GM23338 (cell line): ENCODE data around the gene MPV17. TPM values are rescaled to one million over a fixed set of nuclear protein-coding genes. Genes with fewer than 3 reads are reported as not detected.
A peak's percentile ranks its signal among the peaks of the same experiment; 100 is the strongest.

Source experiments
- ATAC-seq: fragments of 200-7000 bp; cut with Tn5 transposase; 3 replicates; pipeline ENCODE4 v1.9.1; 2020
- DNase-seq: peaks from one replicate; pipeline ENCODE4 v3.0.0-alpha.2; 2015; ENCODE audit warnings: low spot score
- H2AFZ ChIP-seq: fragments of 200-600 bp; sonication (generic); 2 replicates; pipeline ENCODE4 v1.8.0; 2016; ENCODE audit warnings: antibody characterized with exemption, mild to moderate bottlenecking, moderate library complexity
- H3F3A ChIP-seq: fragments of 200-600 bp; sonication (generic); replicated peaks from 2 replicates; pipeline ENCODE4 v1.8.0; 2017; ENCODE audit warnings: antibody characterized with exemption, mixed run types, low read depth
- H3K27ac ChIP-seq: fragments of 200-600 bp; sonication (generic); 2 replicates; pipeline ENCODE4 v1.6.1; 2016; ENCODE audit warnings: low read depth
- H3K27me3 ChIP-seq: fragments of 200-600 bp; sonication (generic); 2 replicates; pipeline ENCODE4 v1.8.0; 2016; ENCODE audit warnings: mild to moderate bottlenecking, mixed run types, moderate library complexity; ENCODE audit not compliant: insufficient read depth
- H3K36me3 ChIP-seq: fragments of 200-600 bp; sonication (generic); 2 replicates; pipeline ENCODE4 v1.8.0; 2016; ENCODE audit warnings: mild to moderate bottlenecking; ENCODE audit not compliant: insufficient read depth
- H3K4me1 ChIP-seq: fragments of 200-600 bp; sonication (generic); 2 replicates; pipeline ENCODE4 v1.8.0; 2016; ENCODE audit warnings: mild to moderate bottlenecking, moderate library complexity; ENCODE audit not compliant: insufficient read depth
- H3K4me2 ChIP-seq: fragments of 200-600 bp; sonication (generic); 2 replicates; pipeline ENCODE4 v1.7.1; 2017; ENCODE audit warnings: mixed run types
- H3K4me3 ChIP-seq: fragments of 200-600 bp; sonication (generic); 2 replicates; pipeline ENCODE4 v1.6.1; 2016; ENCODE audit warnings: mixed run types
- H3K79me2 ChIP-seq: fragments of 200-600 bp; sonication (generic); replicated peaks from 2 replicates; pipeline ENCODE4 v1.8.0; 2017; ENCODE audit warnings: mild to moderate bottlenecking; ENCODE audit not compliant: insufficient read depth
- H3K9me2 ChIP-seq: fragments of 200-600 bp; sonication (generic); 2 replicates; pipeline ENCODE4 v1.8.0; 2017; ENCODE audit not compliant: insufficient read depth
- H4K20me1 ChIP-seq: fragments of 200-600 bp; sonication (generic); replicated peaks from 2 replicates; pipeline ENCODE4 v1.8.0; 2017; ENCODE audit warnings: mild to moderate bottlenecking; ENCODE audit not compliant: insufficient read depth
- H3K27ac Mint-ChIP-seq: 2 replicates; pipeline ENCODE4 v1.8.0; 2020; ENCODE audit warnings: inconsistent platforms, mild to moderate bottlenecking, moderate library complexity, mixed read lengths
- H3K27me3 Mint-ChIP-seq: 3 replicates; pipeline ENCODE4 v1.8.0; 2022; ENCODE audit warnings: low read depth, mild to moderate bottlenecking, moderate library complexity, mixed read lengths, inconsistent platforms; ENCODE audit not compliant: insufficient read depth, poor library complexity
- H3K36me3 Mint-ChIP-seq: 3 replicates; pipeline ENCODE4 v1.8.0; 2021; ENCODE audit warnings: low read depth, mild to moderate bottlenecking, inconsistent platforms, moderate library complexity, mixed read lengths
- H3K4me1 Mint-ChIP-seq: 3 replicates; pipeline ENCODE4 v1.8.0; 2020; ENCODE audit warnings: mild to moderate bottlenecking, inconsistent platforms, mixed read lengths
- H3K4me3 Mint-ChIP-seq: 3 replicates; pipeline ENCODE4 v1.8.0; 2021; ENCODE audit warnings: moderate library complexity, mild to moderate bottlenecking, inconsistent platforms, mixed read lengths
- H3K9me3 Mint-ChIP-seq: 3 replicates; pipeline ENCODE4 v1.8.0; 2020; ENCODE audit warnings: moderate library complexity, mild to moderate bottlenecking, inconsistent platforms, mixed read lengths
- ETS1 ChIP-seq: IDR thresholded peaks from 2 replicates; pipeline ENCODE4 v1.6.1; 2016; ENCODE audit warnings: antibody characterized with exemption
- NANOG ChIP-seq: IDR thresholded peaks from 2 replicates; pipeline ENCODE4 v1.6.1; 2016; ENCODE audit warnings: antibody characterized with exemption, borderline replicate concordance
- STAT1 ChIP-seq: IDR thresholded peaks from one replicate; pipeline ENCODE4 v1.6.1; 2016; ENCODE audit warnings: antibody characterized with exemption; ENCODE audit not compliant: unreplicated experiment
- ZNF331 ChIP-seq: fragments of 250-450 bp; sonication (Bioruptor Pico); IDR thresholded peaks from 2 replicates; pipeline ENCODE4 v1.5.0; 2020; ENCODE audit warnings: low read depth, mild to moderate bottlenecking, moderate library complexity
- ZNF462 ChIP-seq: fragments of 250-450 bp; sonication (Bioruptor Pico); IDR thresholded peaks from 2 replicates; pipeline ENCODE4 v1.5.0; 2020; ENCODE audit warnings: mild to moderate bottlenecking, moderate library complexity
- polyA plus RNA-seq: library from polyadenylated mRNA; unstranded; fragments of >200 nt; fragmentation: Nextera tagmentation; extraction: Ambion mirVana; gene quantifications from 2 replicates; pipeline ENCODE4 v1.2.1, GENCODE V29; 2016
- total RNA-seq: library from RNA; depleted of rRNA; stranded (reverse); fragments of >200 nt; shearing (Covaris generic); gene quantifications from 2 replicates; pipeline ENCODE4 v1.2.3, GENCODE V29; 2014

Gene MPV17
- total and polyA plus RNA-seq, 2 experiments from 2014 or later, result 52.5 to 94.2 TPM

DNA sequence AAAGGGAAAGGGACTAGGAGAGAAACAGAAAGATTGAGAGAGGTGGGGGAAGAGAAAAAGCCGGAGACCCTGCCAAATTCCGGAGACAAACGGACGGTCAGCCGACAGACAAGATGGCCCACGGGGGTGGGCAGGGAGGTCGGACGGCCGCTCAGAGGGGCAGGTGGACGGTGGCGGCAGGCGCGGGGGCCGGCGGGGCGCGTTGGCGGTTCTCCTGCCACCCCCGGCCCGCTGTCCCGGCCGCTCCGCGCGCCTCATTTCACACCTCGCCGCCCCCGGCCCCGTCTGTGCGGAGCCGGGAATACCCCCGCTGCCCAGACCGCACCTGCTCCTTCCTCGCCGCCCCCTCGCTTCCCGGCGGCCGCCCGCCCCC lies 61.0 kb downstream of the MPV17 start (continued):
- TF ChIP-seq ZNF462 (CRISPR knock-in tag) (no peak), ZNF331 (no peak), STAT1 (no peak)

GRCh38 chr2:27261241-27261925 lies 61.5 kb downstream of the MPV17 start:
- Mint-ChIP-seq H3K27me3 (peaks cover 47% of the 10 kb centered on the region), H3K36me3 (no peaks in the 10 kb centered on the region; the same call in 2 of the 3 replicates), H3K4me3 (peak overlapping the region; percentile 82), H3K4me1 (peaks cover 23% of the 10 kb centered on the region), H3K9me3 (no peaks in the 10 kb centered on the region), H3K27ac (no peak overlapping the region; the same call in 1 of the 2 replicates)
- Histone ChIP-seq H2AFZ (peak overlapping the region; percentile 32; the same call in 1 of the 2 replicates), H3K27me3 (peaks cover 67% of the 10 kb centered on the region), H3K4me1 (peaks cover 17% of the 10 kb centered on the region), H3K9me2 (no peaks in the 10 kb centered on the region), H3K36me3 (no peaks in the 10 kb centered on the region), H4K20me1 (no peaks in the 10 kb centered on the region; the same call in 1 of the 2 replicates), H3K79me2 (no peaks in the 10 kb centered on the region), H3K4me2 (peak overlapping the region; percentile 98), H3K27ac (no peak overlapping the region), H3F3A (0 out of 2 replicates have a peak, but pooled peaks cover 9% of the 10 kb centered on the region), H3K4me3 (peak overlapping the region; percentile 82)
- ATAC-seq (no peak), DNase-seq (no peak)
- no peak for TF ChIP-seq ZNF462 (CRISPR knock-in tag)
- no peak for TF ChIP-seq NANOG
- no peak for TF ChIP-seq ETS1
- TF ChIP-seq STAT1, result no peak
- no peak for TF ChIP-seq ZNF331
